GM23338 (cell line): Measurements from ENCODE around the gene PML. TPM values are rescaled to one million over a fixed set of nuclear protein-coding genes. Genes with fewer than 3 reads are reported as not detected.

ENCODE experiments used
- ATAC-seq: fragments of 200-7000 bp; cut with Tn5 transposase; 3 replicates; pipeline ENCODE4 v1.9.1; 2020
- DNase-seq: peaks from one replicate; pipeline ENCODE4 v3.0.0-alpha.2; 2015; ENCODE audit warnings: low spot score
- H2AFZ ChIP-seq: fragments of 200-600 bp; sonication (generic); 2 replicates; pipeline ENCODE4 v1.8.0; 2016; ENCODE audit warnings: antibody characterized with exemption, mild to moderate bottlenecking, moderate library complexity
- H3F3A ChIP-seq: fragments of 200-600 bp; sonication (generic); replicated peaks from 2 replicates; pipeline ENCODE4 v1.8.0; 2017; ENCODE audit warnings: antibody characterized with exemption, mixed run types, low read depth
- H3K27ac ChIP-seq: fragments of 200-600 bp; sonication (generic); 2 replicates; pipeline ENCODE4 v1.6.1; 2016; ENCODE audit warnings: low read depth
- H3K27me3 ChIP-seq: fragments of 200-600 bp; sonication (generic); 2 replicates; pipeline ENCODE4 v1.8.0; 2016; ENCODE audit warnings: mild to moderate bottlenecking, mixed run types, moderate library complexity; ENCODE audit not compliant: insufficient read depth
- H3K36me3 ChIP-seq: fragments of 200-600 bp; sonication (generic); 2 replicates; pipeline ENCODE4 v1.8.0; 2016; ENCODE audit warnings: mild to moderate bottlenecking; ENCODE audit not compliant: insufficient read depth
- H3K4me1 ChIP-seq: fragments of 200-600 bp; sonication (generic); 2 replicates; pipeline ENCODE4 v1.8.0; 2016; ENCODE audit warnings: mild to moderate bottlenecking, moderate library complexity; ENCODE audit not compliant: insufficient read depth
- H3K4me2 ChIP-seq: fragments of 200-600 bp; sonication (generic); 2 replicates; pipeline ENCODE4 v1.7.1; 2017; ENCODE audit warnings: mixed run types
- H3K4me3 ChIP-seq: fragments of 200-600 bp; sonication (generic); 2 replicates; pipeline ENCODE4 v1.6.1; 2016; ENCODE audit warnings: mixed run types
- H3K79me2 ChIP-seq: fragments of 200-600 bp; sonication (generic); replicated peaks from 2 replicates; pipeline ENCODE4 v1.8.0; 2017; ENCODE audit warnings: mild to moderate bottlenecking; ENCODE audit not compliant: insufficient read depth
- H3K9me2 ChIP-seq: fragments of 200-600 bp; sonication (generic); 2 replicates; pipeline ENCODE4 v1.8.0; 2017; ENCODE audit not compliant: insufficient read depth
- H4K20me1 ChIP-seq: fragments of 200-600 bp; sonication (generic); replicated peaks from 2 replicates; pipeline ENCODE4 v1.8.0; 2017; ENCODE audit warnings: mild to moderate bottlenecking; ENCODE audit not compliant: insufficient read depth
- H3K27ac Mint-ChIP-seq: 2 replicates; pipeline ENCODE4 v1.8.0; 2020; ENCODE audit warnings: inconsistent platforms, mild to moderate bottlenecking, moderate library complexity, mixed read lengths
- H3K27me3 Mint-ChIP-seq: 3 replicates; pipeline ENCODE4 v1.8.0; 2022; ENCODE audit warnings: low read depth, mild to moderate bottlenecking, moderate library complexity, mixed read lengths, inconsistent platforms; ENCODE audit not compliant: insufficient read depth, poor library complexity
- H3K36me3 Mint-ChIP-seq: 3 replicates; pipeline ENCODE4 v1.8.0; 2021; ENCODE audit warnings: low read depth, mild to moderate bottlenecking, inconsistent platforms, moderate library complexity, mixed read lengths
- H3K4me1 Mint-ChIP-seq: 3 replicates; pipeline ENCODE4 v1.8.0; 2020; ENCODE audit warnings: mild to moderate bottlenecking, inconsistent platforms, mixed read lengths
- H3K4me3 Mint-ChIP-seq: 3 replicates; pipeline ENCODE4 v1.8.0; 2021; ENCODE audit warnings: moderate library complexity, mild to moderate bottlenecking, inconsistent platforms, mixed read lengths
- H3K9me3 Mint-ChIP-seq: 3 replicates; pipeline ENCODE4 v1.8.0; 2020; ENCODE audit warnings: moderate library complexity, mild to moderate bottlenecking, inconsistent platforms, mixed read lengths
- CREB1 ChIP-seq: fragments of 250-450 bp; sonication (Bioruptor Pico); IDR thresholded peaks from 2 replicates; pipeline ENCODE4 v1.5.0; 2020; ENCODE audit warnings: low read depth, mild to moderate bottlenecking, moderate library complexity
- EZH2 ChIP-seq: fragments of 200-600 bp; sonication (generic); IDR thresholded peaks from one replicate; pipeline ENCODE4 v1.8.0; 2017; ENCODE audit warnings: antibody characterized with exemption, mild to moderate bottlenecking, low read depth; ENCODE audit not compliant: unreplicated experiment
- EZH2phosphoT487 ChIP-seq: fragments of 200-600 bp; sonication (generic); IDR thresholded peaks from one replicate; pipeline ENCODE4 v1.8.1; 2018; ENCODE audit warnings: antibody characterized with exemption; ENCODE audit not compliant: unreplicated experiment
- JUNB ChIP-seq: IDR thresholded peaks from one replicate; pipeline ENCODE4 v1.6.1; 2016; ENCODE audit warnings: antibody characterized with exemption; ENCODE audit not compliant: unreplicated experiment
- NANOG ChIP-seq: IDR thresholded peaks from 2 replicates; pipeline ENCODE4 v1.6.1; 2016; ENCODE audit warnings: antibody characterized with exemption, borderline replicate concordance
- STAT1 ChIP-seq: IDR thresholded peaks from one replicate; pipeline ENCODE4 v1.6.1; 2016; ENCODE audit warnings: antibody characterized with exemption; ENCODE audit not compliant: unreplicated experiment
- ZNF114 ChIP-seq: fragments of 250-450 bp; sonication (Bioruptor Pico); IDR thresholded peaks from 2 replicates; pipeline ENCODE4 v1.5.0; 2020; ENCODE audit warnings: mild to moderate bottlenecking, moderate library complexity
- ZNF331 ChIP-seq: fragments of 250-450 bp; sonication (Bioruptor Pico); IDR thresholded peaks from 2 replicates; pipeline ENCODE4 v1.5.0; 2020; ENCODE audit warnings: low read depth, mild to moderate bottlenecking, moderate library complexity
- polyA plus RNA-seq: library from polyadenylated mRNA; unstranded; fragments of >200 nt; fragmentation: Nextera tagmentation; extraction: Ambion mirVana; gene quantifications from 2 replicates; pipeline ENCODE4 v1.2.1, GENCODE V29; 2016
- total RNA-seq: library from RNA; depleted of rRNA; stranded (reverse); fragments of >200 nt; shearing (Covaris generic); gene quantifications from 2 replicates; pipeline ENCODE4 v1.2.3, GENCODE V29; 2014
- TF ChIP-seq, protein P1 (sequence below): fragments of 250-450 bp; sonication (Bioruptor Pico); IDR thresholded peaks from 2 replicates; pipeline ENCODE4 v1.5.0; 2020; ENCODE audit warnings: mild to moderate bottlenecking, moderate library complexity

PML gene
- total and polyA plus RNA-seq, 2 experiments from 2014 or later, result 19.0 to 73.1 TPM

DNA sequence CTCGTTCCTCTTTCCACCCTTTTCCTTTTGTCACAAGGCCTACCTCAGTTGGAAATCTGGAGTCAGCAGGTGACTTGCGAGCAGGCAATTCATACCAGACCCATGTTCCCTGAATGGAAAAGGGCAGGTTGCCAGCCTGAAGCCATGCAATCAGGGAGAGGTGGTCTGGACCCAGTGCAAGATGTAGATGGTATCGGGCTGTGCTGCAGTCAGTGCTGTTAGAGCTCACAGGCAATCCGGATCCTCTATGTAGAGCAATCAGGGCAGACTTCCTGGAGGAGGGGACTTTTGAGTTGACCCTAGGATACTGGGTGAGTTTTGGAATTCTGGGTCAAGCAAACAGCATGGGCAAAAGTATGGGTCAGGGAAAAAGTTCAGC is 49.4 kb upstream of the PML start (continued):
- TF ChIP-seq, protein P1, sequence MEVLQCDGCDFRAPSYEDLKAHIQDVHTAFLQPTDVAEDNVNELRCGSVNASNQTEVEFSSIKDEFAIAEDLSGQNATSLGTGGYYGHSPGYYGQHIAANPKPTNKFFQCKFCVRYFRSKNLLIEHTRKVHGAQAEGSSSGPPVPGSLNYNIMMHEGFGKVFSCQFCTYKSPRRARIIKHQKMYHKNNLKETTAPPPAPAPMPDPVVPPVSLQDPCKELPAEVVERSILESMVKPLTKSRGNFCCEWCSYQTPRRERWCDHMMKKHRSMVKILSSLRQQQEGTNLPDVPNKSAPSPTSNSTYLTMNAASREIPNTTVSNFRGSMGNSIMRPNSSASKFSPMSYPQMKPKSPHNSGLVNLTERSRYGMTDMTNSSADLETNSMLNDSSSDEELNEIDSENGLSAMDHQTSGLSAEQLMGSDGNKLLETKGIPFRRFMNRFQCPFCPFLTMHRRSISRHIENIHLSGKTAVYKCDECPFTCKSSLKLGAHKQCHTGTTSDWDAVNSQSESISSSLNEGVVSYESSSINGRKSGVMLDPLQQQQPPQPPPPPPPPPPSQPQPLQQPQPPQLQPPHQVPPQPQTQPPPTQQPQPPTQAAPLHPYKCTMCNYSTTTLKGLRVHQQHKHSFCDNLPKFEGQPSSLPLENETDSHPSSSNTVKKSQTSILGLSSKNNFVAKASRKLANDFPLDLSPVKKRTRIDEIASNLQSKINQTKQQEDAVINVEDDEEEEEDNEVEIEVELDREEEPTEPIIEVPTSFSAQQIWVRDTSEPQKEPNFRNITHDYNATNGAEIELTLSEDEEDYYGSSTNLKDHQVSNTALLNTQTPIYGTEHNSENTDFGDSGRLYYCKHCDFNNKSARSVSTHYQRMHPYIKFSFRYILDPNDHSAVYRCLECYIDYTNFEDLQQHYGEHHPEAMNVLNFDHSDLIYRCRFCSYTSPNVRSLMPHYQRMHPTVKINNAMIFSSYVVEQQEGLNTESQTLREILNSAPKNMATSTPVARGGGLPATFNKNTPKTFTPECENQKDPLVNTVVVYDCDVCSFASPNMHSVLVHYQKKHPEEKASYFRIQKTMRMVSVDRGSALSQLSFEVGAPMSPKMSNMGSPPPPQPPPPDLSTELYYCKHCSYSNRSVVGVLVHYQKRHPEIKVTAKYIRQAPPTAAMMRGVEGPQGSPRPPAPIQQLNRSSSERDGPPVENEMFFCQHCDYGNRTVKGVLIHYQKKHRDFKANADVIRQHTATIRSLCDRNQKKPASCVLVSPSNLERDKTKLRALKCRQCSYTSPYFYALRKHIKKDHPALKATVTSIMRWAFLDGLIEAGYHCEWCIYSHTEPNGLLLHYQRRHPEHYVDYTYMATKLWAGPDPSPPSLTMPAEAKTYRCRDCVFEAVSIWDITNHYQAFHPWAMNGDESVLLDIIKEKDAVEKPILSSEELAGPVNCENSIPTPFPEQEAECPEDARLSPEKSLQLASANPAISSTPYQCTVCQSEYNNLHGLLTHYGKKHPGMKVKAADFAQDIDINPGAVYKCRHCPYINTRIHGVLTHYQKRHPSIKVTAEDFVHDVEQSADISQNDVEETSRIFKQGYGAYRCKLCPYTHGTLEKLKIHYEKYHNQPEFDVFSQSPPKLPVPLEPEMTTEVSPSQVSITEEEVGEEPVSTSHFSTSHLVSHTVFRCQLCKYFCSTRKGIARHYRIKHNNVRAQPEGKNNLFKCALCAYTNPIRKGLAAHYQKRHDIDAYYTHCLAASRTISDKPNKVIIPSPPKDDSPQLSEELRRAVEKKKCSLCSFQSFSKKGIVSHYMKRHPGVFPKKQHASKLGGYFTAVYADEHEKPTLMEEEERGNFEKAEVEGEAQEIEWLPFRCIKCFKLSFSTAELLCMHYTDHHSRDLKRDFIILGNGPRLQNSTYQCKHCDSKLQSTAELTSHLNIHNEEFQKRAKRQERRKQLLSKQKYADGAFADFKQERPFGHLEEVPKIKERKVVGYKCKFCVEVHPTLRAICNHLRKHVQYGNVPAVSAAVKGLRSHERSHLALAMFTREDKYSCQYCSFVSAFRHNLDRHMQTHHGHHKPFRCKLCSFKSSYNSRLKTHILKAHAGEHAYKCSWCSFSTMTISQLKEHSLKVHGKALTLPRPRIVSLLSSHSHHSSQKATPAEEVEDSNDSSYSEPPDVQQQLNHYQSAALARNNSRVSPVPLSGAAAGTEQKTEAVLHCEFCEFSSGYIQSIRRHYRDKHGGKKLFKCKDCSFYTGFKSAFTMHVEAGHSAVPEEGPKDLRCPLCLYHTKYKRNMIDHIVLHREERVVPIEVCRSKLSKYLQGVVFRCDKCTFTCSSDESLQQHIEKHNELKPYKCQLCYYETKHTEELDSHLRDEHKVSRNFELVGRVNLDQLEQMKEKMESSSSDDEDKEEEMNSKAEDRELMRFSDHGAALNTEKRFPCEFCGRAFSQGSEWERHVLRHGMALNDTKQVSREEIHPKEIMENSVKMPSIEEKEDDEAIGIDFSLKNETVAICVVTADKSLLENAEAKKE (CRISPR knock-in tag), result no peak

DNA sequence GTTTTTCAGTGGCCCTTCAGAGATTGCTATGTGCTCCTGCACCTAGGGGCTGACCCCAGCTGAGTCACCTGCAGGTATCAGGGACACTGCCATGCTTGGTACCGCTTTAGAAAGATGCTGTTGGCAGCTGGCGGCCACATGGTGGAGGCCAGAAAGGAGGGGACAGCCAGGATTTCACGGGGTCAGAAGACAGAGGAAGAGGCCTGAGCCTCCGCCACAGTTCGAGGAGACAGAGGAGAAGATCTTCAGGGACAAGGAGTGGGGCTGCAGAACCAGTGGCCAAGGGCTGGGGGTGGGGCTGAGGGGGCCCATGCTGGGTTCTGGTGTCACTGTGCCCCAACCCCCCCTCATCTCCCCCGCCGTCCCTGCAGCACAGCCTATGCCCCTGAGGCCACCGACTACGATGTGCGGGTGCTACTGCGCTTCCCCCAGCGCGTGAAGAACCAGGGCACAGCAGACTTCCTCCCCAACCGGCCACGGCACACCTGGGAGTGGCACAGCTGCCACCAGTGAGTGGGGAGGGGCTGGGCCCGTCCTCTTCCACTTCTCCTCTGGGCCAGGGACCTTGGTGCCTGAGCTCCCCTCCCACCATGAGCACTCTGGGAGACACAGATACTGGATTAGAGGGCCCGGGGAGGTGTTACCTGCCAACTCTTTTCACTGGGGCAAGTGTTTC is 48.3 kb upstream of the PML start:
- H3K27me3 Mint-ChIP-seq, result peaks cover 19% of the 10 kb centered on the region
- Histone ChIP-seq H3K27ac (no peak overlapping the region), H3K36me3 (no peaks in the 10 kb centered on the region), H4K20me1 (no peaks in the 10 kb centered on the region), H3K4me1 (peaks cover under 1% of the 10 kb centered on the region; the same call in 1 of the 2 replicates), H3K79me2 (no peaks in the 10 kb centered on the region), H3K4me3 (no peak overlapping the region), H2AFZ (no peak overlapping the region), H3K27me3 (no peaks in the 10 kb centered on the region), H3K9me2 (no peaks in the 10 kb centered on the region), H3F3A (no peaks in the 10 kb centered on the region), H3K4me2 (no peak overlapping the region)
- H3K36me3 Mint-ChIP-seq, result no peaks in the 10 kb centered on the region; the same call in 2 of the 3 replicates
- no peak overlapping the region for H3K27ac Mint-ChIP-seq
- H3K4me3 Mint-ChIP-seq, result no peak overlapping the region
- H3K9me3 Mint-ChIP-seq, result no peaks in the 10 kb centered on the region
- H3K4me1 Mint-ChIP-seq, result peaks cover 9% of the 10 kb centered on the region
- ATAC-seq, result no peak
- no peak for DNase-seq
- no peak for TF ChIP-seq ZNF114 (CRISPR knock-in tag)
- TF ChIP-seq ZNF331 (CRISPR knock-in tag), result no peak
- no peak for TF ChIP-seq EZH2phosphoT487
- TF ChIP-seq, protein P1 (CRISPR knock-in tag), result no peak
- TF ChIP-seq CREB1, result no peak
- TF ChIP-seq JUNB, result no peak
- TF ChIP-seq STAT1, result no peak
- no peak for TF ChIP-seq NANOG
- TF ChIP-seq EZH2, result no peak
